ENCODE data around the gene TMPRSS4.

Gene TMPRSS4

DNA sequence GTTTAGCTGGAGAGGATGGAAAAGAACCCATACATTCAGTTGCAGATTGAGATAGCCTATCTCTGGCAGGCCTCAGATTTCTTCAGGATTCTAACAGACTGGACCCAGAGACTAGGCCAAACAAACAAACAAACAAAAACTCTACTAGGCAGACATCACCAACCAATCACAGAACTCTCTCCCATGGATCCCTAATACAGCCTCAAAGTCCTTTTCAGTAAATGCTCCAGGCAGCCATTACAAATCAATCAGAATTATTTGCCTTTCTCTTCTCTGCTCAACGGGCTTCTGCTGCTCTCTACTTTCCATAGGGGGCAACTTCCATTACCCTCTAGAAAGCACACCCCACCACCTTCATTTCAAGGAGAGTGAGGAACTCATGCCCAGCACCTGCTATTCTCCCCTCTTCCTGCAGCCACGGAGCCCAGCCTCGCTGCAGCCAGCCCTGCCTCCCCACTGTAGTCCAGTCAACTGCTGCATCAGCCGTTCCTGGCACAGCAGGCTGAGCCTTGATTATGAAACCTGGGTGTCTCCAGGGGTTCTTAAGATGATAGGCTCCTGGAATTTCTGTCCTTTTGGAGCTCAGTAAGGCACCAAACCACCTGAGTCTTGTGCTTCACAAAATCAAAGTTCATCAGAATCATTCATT is 28.9 kb downstream of the TMPRSS4 start:
- DNase-seq (ENCODE audit: low read depth) = no peak

DNA sequence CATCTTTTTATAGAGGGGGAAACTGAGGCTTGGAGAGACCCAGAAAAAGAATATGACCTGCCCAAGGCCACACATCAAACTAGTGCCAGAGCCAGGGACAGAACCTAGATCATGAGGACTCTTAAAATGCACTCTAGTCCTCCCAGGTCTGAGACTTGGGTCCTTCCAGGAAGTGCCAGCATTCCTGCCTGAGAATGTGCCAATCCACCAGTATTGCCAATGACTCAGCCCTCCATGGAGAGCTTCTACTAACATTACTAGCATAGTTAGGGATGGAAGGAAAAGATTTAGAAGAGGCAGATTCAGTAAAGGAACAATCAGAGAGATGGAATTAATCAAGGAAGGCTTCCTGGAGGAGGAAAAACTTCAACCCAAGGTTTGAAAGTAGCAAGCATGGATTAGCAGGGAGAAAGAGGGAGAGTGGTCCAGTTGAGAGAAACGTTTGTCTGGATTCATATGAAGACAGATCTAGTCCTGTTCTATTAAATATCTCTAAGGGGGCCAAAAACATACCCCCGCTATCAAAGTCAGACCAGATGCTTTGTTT is 30.0 kb downstream of the TMPRSS4 start:
- no peak for DNase-seq (ENCODE audit: low read depth)

DNA sequence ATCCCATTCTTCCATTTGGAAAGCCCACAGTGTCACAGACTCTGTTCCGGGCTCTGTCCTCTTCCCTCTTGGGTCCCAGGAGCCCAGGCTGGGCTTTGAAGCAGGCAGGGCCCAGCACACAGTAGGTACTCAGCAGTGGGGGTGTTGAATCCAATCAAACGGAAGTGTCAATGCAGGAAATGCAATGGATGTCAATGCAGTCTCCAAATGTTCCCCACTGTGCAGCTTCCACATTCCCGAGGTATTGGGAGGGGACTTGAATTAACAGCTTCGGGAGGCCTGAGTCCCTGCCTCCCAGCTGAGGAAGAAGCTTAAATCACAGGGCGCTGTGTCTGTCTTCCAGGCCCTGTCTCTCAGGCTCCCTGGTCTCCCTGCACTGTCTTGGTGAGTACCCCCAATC is 31.6 kb downstream of the TMPRSS4 start:
- no peak for DNase-seq (ENCODE audit: low read depth)

DNA sequence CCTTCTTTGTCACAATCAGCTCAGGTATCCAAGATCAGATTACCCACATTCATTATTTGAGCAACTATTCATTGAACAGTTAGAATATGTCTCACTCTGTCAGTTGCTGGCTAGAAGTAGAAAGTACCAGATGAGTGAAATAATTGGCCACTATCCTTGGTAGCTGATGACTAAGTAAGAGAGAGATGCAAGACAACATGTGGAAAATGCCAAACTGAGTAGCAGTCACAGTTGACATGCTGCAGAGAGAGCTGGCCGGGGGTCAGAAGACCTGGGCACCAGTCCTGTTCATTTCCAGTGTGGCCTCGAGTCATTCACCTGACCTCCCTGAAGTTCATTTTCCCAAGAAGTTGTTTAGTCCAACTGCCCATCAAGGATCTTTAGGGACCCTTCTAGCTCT is 32.4 kb downstream of the TMPRSS4 start:
- no peak for DNase-seq (ENCODE audit: low read depth)

DNA sequence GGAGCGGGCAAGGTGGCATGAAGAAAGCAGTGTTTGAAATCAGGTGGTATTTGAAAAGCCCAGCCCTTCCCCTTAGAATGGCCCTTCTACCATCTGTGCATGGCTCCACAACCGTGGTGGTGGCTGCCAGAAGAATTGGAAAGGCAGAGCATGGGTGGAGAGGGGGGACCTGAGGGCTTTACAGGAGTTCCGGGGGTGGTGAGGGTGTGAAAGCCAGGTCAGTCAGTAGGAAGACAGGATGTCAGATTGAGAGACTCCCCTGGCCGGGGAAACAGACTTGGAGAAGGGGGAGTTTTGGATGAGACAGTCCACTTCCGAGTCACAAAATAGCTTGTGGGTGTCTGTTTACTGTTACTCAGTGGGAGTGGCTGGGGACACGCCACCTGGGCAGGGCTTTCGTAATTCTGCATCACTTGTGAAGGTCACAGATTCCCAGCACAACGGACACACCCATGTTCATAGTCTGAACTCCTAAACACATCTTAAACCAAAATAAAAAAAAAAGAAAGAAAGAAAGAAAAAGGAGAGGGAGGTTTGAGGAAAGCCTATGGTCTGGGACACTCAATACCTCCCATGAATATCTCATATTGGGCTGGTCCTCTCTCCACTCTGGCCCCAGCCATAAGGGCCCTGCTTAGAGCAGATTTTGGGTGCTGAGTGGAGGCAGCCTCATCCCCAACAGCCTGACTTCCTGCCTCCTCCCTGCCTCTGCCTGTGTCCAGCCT is 34.3 kb downstream of the TMPRSS4 start:
- no peak for DNase-seq (ENCODE audit: low read depth)

DNA sequence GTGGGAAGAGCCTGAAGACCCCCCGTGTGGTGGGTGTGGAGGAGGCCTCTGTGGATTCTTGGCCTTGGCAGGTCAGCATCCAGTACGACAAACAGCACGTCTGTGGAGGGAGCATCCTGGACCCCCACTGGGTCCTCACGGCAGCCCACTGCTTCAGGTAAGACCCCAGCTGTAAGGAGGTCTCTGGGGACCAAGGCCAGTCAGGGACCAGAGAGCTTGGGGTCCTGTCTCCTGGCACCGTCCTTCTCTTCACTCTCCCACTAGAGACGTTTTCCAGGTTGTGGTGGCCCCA is 34.8 kb downstream of the TMPRSS4 start:
- DNase-seq (ENCODE audit: low read depth) = no peak

DNA sequence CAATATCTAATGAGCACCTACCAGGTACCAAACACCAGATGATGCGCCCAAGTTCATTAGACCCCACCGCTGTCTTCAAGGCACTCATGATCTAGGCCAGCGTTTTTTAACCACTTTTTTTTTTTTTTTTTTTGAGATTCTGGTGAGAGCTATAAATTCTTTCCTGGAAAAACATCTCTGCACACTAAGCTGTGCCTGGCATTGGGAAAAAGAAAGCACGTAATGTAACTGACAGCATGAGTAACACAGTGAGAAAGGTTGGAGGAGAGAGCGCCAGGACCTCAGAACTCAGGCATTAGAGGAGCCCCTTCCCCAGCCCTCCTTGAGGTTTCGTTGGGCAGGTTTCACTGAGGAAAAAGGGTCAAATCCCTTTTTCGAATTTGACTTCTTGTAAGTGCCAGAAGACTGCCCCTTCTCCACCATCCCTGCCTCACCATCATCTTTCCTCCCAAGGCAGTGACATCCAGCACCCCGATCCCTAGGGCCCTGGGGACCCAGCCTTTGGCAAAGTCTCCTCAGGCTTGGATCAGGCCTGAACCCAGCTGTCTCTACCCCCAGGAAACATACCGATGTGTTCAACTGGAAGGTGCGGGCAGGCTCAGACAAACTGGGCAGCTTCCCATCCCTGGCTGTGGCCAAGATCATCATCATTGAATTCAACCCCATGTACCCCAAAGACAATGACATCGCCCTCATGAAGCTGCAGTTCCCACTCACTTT is 36.0 kb downstream of the TMPRSS4 start:
- DNase-seq (ENCODE audit: low read depth) = no peak

DNA sequence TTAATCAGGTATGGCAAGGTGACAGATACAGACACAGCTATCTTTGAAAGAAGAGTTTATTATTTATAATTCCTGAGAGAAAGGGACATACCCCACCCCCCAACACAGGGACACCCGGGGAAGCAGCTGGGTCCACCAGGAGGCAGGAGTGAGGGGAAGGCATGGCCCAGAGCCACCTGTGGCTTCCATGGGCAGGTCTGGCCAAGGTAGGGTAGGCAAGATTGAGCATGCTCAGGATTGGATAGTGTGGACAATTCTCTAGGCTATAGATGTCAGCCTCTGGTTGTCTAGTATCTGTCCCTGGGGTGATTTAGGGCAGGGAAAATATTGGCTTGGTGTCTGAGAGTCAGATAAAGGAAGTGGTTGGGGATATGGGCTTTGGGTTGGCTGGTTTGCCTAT is 37.4 kb downstream of the TMPRSS4 start:
- DNase-seq (ENCODE audit: low read depth) = no peak

DNA sequence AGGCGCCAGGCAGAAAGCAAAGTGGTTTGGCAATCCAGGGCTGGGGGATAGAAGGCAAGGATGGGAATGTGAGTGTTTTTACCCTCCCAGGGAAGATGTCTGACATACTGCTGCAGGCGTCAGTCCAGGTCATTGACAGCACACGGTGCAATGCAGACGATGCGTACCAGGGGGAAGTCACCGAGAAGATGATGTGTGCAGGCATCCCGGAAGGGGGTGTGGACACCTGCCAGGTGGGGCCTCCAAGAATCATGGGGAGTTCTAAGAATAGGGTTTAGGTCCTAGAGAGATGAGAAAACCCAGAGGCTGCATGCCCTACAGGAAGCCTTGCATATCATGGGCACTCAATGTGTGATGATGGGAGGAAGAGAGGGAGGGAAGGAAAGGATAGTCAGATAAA is 38.2 kb downstream of the TMPRSS4 start:
- DNase-seq (ENCODE audit: low read depth) = no peak

DNA sequence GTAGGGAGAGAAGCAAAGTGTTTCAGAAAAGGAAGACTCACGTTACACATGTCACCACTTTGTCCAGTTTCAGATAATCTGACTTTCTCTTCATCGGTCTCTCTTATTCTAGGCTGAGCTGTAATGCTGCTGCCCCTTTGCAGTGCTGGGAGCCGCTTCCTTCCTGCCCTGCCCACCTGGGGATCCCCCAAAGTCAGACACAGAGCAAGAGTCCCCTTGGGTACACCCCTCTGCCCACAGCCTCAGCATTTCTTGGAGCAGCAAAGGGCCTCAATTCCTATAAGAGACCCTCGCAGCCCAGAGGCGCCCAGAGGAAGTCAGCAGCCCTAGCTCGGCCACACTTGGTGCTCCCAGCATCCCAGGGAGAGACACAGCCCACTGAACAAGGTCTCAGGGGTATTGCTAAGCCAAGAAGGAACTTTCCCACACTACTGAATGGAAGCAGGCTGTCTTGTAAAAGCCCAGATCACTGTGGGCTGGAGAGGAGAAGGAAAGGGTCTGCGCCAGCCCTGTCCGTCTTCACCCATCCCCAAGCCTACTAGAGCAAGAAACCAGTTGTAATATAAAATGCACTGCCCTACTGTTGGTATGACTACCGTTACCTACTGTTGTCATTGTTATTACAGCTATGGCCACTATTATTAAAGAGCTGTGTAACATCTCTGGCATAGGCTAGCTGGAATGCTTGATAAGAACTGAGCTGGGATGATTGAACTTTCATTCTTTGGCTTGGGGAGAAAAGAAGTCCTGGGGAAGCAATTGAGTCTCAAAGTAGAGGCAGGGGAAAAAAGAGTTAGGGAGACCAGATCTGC is 41.1 kb downstream of the TMPRSS4 start:
- no peak for DNase-seq (ENCODE audit: low read depth)

DNA sequence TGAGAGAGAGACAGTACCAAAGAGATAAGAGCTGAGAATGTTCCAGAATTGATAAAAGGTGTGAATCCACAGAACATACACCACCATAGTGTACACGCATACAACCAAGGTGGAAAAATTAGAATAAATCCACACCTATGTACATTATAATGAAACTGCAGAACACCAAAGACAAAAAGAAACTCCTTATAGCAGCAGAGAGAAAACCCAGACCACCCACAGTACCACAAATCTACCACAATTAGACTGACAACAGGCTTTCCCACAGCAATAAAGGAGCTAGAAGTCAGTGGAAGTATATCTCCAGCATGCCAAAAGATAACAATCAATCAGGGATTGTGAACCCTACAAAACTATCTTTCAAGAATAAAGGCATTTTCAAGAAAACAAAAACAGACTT is 43.9 kb downstream of the TMPRSS4 start:
- no peak for DNase-seq (ENCODE audit: low read depth)

DNA sequence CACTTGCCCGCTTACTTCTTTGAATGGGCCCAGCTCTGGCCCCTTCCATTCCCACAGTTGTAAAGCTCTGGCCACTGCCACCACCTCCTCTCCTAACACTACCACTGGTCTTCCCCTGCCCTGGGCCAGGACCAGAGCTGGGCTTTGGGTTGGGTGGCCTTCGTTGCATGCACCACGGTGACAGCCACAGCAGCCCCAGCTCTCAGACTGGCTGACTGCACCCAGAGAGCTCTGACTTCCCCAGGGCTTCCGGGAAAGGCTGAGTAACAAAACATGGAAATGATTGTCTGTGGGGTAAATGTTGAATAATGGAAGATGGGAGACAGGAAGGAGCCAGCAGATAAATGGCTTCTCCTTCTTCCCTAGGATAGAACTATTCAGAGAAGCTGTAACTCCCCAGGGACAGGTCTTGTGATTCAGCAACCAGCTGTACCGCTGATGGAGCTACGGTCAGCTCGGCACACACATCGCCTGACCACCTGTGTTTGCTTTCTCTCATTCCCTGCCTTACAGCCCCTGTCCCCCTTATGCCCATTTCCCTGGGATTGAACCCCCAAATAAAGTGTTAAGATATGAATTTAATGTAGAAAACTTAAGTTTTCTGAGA is 48.2 kb downstream of the TMPRSS4 start:
- DNase-seq (ENCODE audit: low read depth) = no peak

DNA sequence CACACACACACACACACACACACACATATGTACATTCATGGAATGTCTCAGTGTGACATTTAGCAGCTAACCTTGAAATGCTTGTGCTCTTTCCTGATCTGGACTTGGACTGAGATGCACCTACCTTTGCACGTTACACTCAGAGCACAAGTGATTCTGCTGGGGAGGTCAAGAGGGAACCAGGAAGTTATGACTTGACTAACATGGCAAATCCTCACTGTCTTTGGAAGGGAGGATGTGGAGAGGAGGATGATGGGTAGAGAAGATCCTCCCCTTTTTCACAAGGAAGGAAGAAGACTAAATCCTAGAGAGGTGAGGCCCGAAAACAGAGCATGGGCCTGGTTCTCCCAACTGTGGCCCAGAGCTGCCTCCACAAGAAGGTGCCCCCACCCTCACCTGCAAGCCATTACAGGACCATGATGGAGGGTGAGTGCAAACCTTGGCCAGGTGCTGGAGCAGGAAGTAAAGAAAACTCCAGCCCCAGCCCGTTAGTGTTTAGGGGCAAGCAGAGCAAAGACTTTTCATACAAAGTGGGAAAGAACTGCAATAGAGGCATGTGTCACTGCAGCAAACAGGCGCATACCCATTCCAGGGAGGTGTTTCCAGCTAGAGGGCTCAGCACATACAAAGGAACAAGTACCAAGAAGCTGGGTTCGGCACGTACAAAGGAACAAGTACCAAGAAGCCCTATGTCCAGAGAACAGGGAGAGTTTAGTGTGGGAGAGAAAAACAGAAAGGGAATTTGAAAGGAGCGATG is 49.4 kb downstream of the TMPRSS4 start:
- no peak for DNase-seq (ENCODE audit: low read depth)

DNA sequence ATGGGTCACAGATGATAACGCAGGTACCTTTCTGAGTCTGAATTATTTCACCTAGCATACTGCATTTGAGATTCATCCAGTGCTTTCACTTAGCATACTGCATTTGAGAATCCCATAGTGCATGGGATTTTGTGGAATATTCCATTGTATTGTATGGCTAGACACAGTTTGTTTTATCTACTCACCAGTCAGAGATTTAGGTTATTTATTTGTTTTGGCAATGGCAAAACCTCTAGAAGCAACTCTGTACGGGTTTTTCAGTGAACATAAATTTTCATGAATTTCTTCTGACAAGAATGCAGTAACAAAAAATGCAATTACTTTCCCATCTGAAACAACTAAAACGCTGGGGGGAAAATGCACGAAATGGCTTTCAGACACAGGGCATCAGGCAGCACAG is 51.4 kb downstream of the TMPRSS4 start:
- no peak for DNase-seq (ENCODE audit: low read depth)

DNA sequence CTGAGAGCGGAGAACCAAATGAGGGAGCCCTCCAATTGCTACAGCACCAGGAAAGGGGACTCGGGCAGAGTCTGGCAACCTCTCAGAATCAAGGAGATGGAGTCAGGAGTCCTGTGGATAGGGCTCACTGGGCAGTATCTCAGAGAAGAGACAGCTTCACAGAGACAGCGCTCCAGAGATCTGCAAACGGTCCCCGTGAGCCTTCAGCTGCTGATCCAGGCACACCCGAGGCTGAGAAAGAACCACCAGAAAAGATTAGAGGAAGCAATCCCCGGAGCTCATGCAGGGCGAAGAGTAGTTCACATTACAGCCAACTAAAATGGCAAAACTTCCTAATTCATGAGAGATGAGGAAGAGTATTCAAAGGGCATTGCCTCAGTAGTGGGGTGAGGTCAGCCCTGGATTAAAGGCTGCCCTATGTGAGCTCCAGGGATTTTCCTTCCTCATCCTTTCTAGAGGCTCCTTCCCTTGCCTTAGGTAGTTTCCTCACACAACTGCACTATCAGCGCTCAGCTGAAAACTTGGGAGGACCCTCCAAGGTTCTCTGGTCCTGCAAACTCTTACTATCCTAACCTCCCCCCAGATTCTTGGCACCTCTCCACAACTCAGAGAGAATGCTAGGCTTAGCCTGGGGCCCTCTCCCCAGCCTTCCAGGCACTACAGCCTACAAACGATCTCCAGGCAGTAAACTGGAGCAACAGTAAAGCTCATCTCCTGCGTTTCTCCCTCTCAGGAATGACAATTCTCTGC is 52.0 kb downstream of the TMPRSS4 start:
- DNase-seq (ENCODE audit: low read depth) = no peak

DNA sequence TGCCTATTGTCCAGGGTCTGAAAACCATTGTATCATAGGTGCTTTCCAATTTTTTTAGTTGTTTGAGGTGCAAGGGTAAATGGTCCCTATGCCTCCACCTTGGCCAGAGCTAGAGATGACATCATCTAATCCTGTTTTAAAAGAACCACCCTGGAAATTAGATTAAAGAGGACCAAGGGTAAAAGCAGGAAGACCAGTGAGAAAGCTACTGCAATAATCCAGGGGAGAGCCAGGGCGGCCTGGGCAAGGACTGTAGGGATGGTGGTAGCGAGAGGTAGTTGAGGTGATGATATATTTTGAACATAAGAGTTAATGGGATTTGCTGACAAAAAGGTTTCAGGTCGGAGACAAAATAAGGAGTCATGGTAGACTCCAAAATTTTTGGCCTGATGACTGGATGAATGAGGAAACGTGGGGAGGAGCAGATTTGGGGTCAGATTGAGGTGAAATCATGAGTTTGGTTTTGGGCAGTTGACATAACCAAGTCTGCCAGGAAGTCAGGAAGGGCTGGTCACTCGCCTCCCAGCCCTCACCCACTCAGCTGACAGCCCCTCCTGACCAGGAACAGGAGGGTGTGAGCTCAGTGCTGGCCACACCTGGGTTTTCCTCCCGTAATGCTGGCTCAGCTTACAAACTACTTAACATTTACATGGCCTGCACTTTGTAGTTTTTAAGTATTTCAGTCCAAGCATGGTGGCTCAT is 52.7 kb downstream of the TMPRSS4 start:
- DNase-seq (ENCODE audit: low read depth) = no peak

DNA sequence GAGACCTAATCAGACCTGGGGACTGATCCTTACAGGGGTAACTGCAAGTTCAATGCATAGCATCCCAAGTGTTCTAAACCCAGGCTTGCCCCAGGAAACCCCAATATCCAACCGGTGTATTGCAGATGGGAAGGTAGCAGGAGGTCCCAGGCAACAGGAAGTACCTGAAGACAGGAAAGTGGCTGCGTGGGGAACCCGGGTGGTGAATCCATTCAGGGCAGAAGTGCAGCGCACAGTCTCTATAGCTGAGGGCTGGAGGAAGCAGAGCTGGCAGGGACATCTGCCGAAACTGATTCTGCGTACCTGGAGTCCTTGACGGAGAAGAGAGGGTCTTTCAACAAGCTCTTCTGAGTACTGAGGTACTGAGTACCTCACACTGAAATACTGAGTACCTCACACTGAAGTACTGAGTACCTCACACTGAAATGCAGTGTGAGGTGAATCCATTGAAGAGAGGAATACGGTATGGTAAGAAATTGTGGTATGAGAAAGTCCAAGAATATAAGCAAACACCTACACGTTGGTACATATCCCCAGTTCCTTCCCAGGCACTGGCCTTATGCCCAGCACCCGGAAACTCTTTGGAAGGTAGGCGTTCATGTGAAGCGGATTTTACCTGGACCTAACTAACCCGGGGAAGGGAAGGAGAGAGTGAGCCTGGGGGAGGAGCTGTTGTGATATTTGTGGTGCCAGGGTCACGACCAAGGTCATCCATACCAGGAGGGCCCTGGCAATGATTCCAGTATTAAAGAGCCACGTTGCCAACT is 55.7 kb downstream of the TMPRSS4 start:
- DNase-seq (ENCODE audit: low read depth) = no peak

DNA sequence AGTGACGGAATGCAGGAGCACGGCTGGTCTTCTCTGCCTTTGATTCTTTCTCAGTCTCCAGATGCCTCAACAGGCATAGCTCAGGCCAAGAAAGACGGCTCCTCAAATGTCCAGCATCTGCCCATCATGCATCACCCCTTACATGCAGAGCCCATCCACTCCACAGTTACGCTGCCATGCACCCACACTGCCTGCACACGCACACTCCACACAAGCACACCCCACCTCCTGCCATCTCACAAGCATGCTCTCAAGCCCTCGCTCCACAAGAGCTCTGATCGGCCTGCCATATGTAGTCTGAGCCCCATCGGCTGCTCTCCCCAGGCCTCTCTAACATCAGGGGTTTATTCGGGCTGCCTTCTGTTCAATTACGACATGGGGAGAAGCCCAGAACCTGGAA is 56.9 kb downstream of the TMPRSS4 start:
- no peak for DNase-seq (ENCODE audit: low read depth)
